H1 (cell line): ENCODE measurements around the gene ZNF667. TPM values are rescaled to one million over a fixed set of nuclear protein-coding genes. Genes with fewer than 3 reads are reported as not detected.
A peak's percentile ranks its signal among the peaks of the same experiment; 100 is the strongest.

Experiments
- ASH2L ChIP-seq: fragments of 200-600, 300-600 bp; sonication (generic); IDR thresholded peaks from one replicate; pipeline ENCODE4 v1.7.1; 2017; ENCODE audit warnings: low read length
- BCL11A ChIP-seq, 2 experiments: IDR thresholded peaks; one replicate each; pipeline ENCODE4 v1.6.1; 2011; ENCODE audit warnings: low read depth in 2 of 2, low read length in 2 of 2, mild to moderate bottlenecking in 2 of 2
- BRCA1 ChIP-seq: IDR thresholded peaks from 2 replicates; pipeline ENCODE4 v1.6.1; 2012; ENCODE audit warnings: low read depth, low read length, improper control_type of control experiment
- CBX5 ChIP-seq: fragments of 300-800, 300-1000 bp; sonication (generic); IDR thresholded peaks from 2 replicates; pipeline ENCODE4 v1.7.1; 2016; ENCODE audit warnings: antibody characterized with exemption, low read length, low read depth
- CHD1 ChIP-seq: IDR thresholded peaks from 2 replicates; pipeline ENCODE4 v1.6.1; 2012; ENCODE audit warnings: low read depth, low read length, improper control_type of control experiment
- CHD2 ChIP-seq: IDR thresholded peaks from 2 replicates; pipeline ENCODE4 v1.6.1; 2012; ENCODE audit warnings: low read length, improper control_type of control experiment
- CREB1 ChIP-seq: IDR thresholded peaks from 2 replicates; pipeline ENCODE4 v1.6.1; 2012; ENCODE audit warnings: inconsistent platforms
- E2F6 ChIP-seq: IDR thresholded peaks from 2 replicates; pipeline ENCODE4 v1.6.1; 2012; ENCODE audit warnings: inconsistent platforms
- EGR1 ChIP-seq: IDR thresholded peaks from 2 replicates; pipeline ENCODE4 v1.6.1; 2011; ENCODE audit warnings: low read depth, low read length, borderline replicate concordance
- GABPA ChIP-seq: IDR thresholded peaks from 2 replicates; pipeline ENCODE4 v1.6.1; 2011; ENCODE audit warnings: mild to moderate bottlenecking, low read length, moderate library complexity, borderline replicate concordance; ENCODE audit not compliant: insufficient read depth
- JUN ChIP-seq: IDR thresholded peaks from 2 replicates; pipeline ENCODE4 v1.6.1; 2011; ENCODE audit warnings: low read depth, mild to moderate bottlenecking, improper control_type of control experiment, low read length
- KDM5A ChIP-seq: fragments of 200-600 bp; IDR thresholded peaks from 2 replicates; pipeline ENCODE4 v1.7.1; 2012; ENCODE audit warnings: mild to moderate bottlenecking, low read length, inconsistent platforms, mixed read lengths
- NANOG ChIP-seq: IDR thresholded peaks from 2 replicates; pipeline ENCODE4 v1.6.1; 2011; ENCODE audit warnings: low read length, low read depth, mild to moderate bottlenecking, inconsistent platforms; ENCODE audit not compliant: insufficient read depth, poor library complexity, severe bottlenecking
- PHF8 ChIP-seq: fragments of 200-600 bp; sonication (generic); conservative IDR thresholded peaks from 2 replicates; pipeline ENCODE4 v1.7.1; 2012; ENCODE audit warnings: low read depth, mild to moderate bottlenecking, inconsistent platforms, low read length, moderate library complexity
- POLR2A ChIP-seq, 2 experiments: IDR thresholded peaks; 1 replicate in 1 of 2; 2 replicates in 1 of 2; pipeline ENCODE4 v1.6.1; 2011; ENCODE audit warnings: low read depth in 2 of 2, low read length in 2 of 2, mild to moderate bottlenecking in 2 of 2; ENCODE audit errors: control extremely low read depth in 1 of 2
- RAD21 ChIP-seq, 2 experiments: IDR thresholded peaks in 1 of 2; conservative IDR thresholded peaks in 1 of 2; 2 replicates each; pipeline ENCODE4 v1.6.1; 2011; ENCODE audit warnings: low read depth in 2 of 2, low read length in 2 of 2, improper control_type of control experiment in 1 of 2, inconsistent platforms in 1 of 2, mild to moderate bottlenecking in 1 of 2, moderate library complexity in 1 of 2
- RNF2 ChIP-seq: fragments of 200-900, 300-1000 bp; sonication (generic); IDR thresholded peaks from 2 replicates; pipeline ENCODE4 v1.7.1; 2016; ENCODE audit warnings: borderline replicate concordance, low read depth, mild to moderate bottlenecking, antibody characterized with exemption, low read length; ENCODE audit not compliant: poor library complexity, severe bottlenecking; ENCODE audit errors: missing control alignments
- SRF ChIP-seq: IDR thresholded peaks from 2 replicates; pipeline ENCODE4 v1.6.1; 2011; ENCODE audit warnings: mild to moderate bottlenecking, low read depth, low read length, moderate library complexity
- TCF12 ChIP-seq: IDR thresholded peaks from 2 replicates; pipeline ENCODE4 v1.6.1; 2011; ENCODE audit warnings: low read depth, mild to moderate bottlenecking, low read length
- TEAD4 ChIP-seq: IDR thresholded peaks from 2 replicates; pipeline ENCODE4 v1.6.1; 2012; ENCODE audit warnings: low read depth, low read length, inconsistent platforms, mixed read lengths
- USF2 ChIP-seq: IDR thresholded peaks from 2 replicates; pipeline ENCODE4 v1.6.1; 2011; ENCODE audit warnings: low read length, improper control_type of control experiment
- polyA plus RNA-seq, 7 experiments: library from polyadenylated mRNA; depleted of rRNA in 3 of 7; stranded (reverse) in 5 of 7; unstranded in 2 of 7; fragments of >200 nt in 5 of 7; fragments of 200-250 nt in 2 of 7; gene quantifications; 1 replicate in 5 of 7; 2 replicates in 1 of 7; 4 replicates in 1 of 7; pipeline versions ENCODE4 v1.2.1 to v1.2.3, GENCODE V29; 2011 to 2013; ENCODE audit warnings: missing spikeins in 2 of 7, mixed read lengths in 2 of 7
- total RNA-seq: library from RNA; stranded (reverse); fragmentation: NEBNext Ultra II Directional; extraction: Animal tissue kit (Norgen Biotek cat#: 25700); gene quantifications from 2 replicates; pipeline ENCODE4 v1.2.1, GENCODE V29; 2021

Gene ZNF667
- total and polyA plus RNA-seq, 2 of the 8 experiments (the other 6 are each of a cell fraction or from before 2014, with no cell fraction given) = 4.4 to 10.7 TPM

DNA sequence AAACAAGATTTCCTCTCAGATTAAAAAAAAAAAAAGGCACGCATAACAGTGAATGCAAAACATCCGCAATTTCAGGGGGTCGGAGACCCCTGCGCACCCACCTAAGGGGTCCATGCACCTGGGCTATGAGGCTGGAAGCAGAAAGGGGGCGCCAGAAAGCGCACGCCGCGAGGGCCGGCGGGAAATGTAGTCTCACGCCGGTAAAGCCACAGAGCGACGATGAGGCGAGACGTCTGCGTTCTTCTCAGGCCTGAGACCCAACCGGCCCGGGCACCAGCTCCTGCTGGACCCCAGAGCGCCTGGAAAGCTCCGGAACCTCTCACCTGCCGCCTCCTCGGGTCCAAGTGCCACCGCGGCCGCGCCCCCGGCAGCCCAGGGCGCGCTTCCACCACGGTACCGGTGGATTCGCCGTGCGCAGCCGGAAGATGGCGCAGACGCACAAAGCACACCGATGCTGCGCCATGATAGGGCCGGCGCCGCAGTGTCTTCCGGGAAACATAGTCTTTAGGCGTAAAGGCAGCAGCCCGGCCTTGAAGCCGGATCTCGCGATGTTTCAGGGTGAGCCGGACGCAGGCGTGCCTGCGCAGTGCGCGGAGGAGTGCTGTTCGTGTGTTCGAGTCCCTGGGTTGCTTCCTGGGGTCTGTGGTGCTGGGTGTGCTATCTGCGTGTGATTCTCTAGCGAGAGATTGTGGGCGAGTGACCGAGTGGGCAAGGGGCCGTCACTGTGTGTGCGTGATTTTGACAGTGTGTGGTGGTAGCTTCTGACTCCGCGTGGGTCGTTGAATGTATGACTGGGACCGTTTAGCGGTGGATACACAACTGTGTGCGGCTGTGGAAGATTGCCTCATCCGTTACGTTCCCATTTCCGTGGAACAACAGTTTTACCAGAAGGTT is 83.8 kb downstream of the ZNF667 start, which contains the start of gene ZNF582 (continued):
- TF ChIP-seq RAD21 (IDR thresholded peaks at IDR 0.05 in 1 of 2, conservative IDR thresholded peaks at IDR 0.05 in 1 of 2; ENCODE audit: low read depth in 2 of 2, low read length in 2 of 2) (peak in 1 of 2 experiments; percentile 49; a peak in 3 of 4 replicates), RNF2 (no peak), KDM5A (peak; percentile 55; the same call in 1 of the 2 replicates), CBX5 (no peak), USF2 (no peak), GABPA (0 out of 2 replicates have a peak, but pooled peaks have one; percentile 24), BRCA1 (peak; percentile 93), TEAD4 (no peak), PHF8 (peak; percentile 99), SRF (0 out of 2 replicates have a peak, but pooled peaks have one; percentile 4), TCF12 (0 out of 2 replicates have a peak, but pooled peaks have one; percentile 54), ASH2L (peak; percentile 47), CREB1 (peak; percentile 51; the same call in 1 of the 2 replicates), CHD2 (peak; percentile 99), E2F6 (no peak), NANOG (peak; percentile 2), POLR2A (IDR thresholded peaks at IDR 0.05; ENCODE audit: control extremely low read depth in 1 of 2, low read depth in 2 of 2, low read length in 2 of 2) (peak; percentile 84 to 98), BCL11A (IDR thresholded peaks at IDR 0.05; ENCODE audit: low read depth in 2 of 2, low read length in 2 of 2) (no peak), CHD1 (no peak), JUN (no peak), EGR1 (no peak)
